Measurements from ENCODE around the gene NAXE. TPM values are rescaled to one million over a fixed set of nuclear protein-coding genes. Genes with fewer than 3 reads are reported as not detected.
"Not testable (repeated sequence)": the region's sequence is repeated elsewhere in the genome, so short reads cannot be mapped to it uniquely, and the experiment has no call there.

NAXE gene
- total RNA-seq, 1 donor from 2014 or later = 55.3 TPM

DNA sequence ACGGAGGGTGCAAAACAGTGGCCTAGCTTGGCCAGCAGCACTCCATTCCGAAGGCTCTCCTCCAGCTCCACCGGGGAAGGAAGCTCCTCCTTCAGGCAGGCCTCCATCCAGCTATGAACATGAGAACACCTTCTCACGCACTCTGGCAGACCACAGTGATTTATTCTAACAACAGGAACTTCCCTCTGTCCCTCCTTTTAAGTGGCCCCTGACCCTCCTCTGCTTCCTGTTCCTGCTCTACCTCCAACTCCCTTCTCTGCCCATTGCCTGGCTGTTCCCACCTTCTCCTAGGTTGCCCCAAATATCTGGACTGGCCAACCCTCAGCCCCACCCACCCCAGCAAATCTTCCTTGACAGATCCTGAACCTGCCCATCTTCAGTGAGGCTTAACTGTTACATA lies 25.1 kb upstream of the NAXE start:
- DNase-seq (ENCODE audit: low read depth) = no peak

DNA sequence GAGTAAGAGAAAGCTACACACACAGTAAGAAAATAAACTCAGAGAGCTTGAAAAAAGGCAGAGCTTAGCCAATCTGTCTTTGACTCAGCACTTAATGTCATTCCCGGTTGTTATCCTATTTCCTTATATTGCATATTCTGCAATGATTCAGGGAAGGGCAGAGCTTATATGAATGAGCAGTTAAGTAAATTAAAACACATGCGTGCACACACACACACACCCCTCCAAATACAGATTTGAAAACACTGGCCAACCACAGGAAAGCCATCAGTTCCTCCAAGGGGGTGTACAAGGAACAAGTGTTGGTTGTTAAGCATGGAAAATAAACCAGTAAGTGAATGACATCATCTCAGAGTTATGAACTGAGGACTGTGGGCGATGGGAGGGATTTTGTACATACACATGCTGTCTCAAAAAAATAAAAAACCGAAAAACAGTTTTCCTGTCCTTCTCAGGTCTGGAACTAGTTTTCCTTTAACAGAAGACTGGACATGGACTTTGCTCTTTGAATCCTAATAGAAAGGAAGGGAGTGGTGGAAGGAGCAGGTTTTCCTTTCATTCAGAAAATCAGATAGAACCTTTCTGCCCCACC lies 20.2 kb upstream of the NAXE start:
- peak; percentile 67 for DNase-seq (ENCODE audit: low read depth)

DNA sequence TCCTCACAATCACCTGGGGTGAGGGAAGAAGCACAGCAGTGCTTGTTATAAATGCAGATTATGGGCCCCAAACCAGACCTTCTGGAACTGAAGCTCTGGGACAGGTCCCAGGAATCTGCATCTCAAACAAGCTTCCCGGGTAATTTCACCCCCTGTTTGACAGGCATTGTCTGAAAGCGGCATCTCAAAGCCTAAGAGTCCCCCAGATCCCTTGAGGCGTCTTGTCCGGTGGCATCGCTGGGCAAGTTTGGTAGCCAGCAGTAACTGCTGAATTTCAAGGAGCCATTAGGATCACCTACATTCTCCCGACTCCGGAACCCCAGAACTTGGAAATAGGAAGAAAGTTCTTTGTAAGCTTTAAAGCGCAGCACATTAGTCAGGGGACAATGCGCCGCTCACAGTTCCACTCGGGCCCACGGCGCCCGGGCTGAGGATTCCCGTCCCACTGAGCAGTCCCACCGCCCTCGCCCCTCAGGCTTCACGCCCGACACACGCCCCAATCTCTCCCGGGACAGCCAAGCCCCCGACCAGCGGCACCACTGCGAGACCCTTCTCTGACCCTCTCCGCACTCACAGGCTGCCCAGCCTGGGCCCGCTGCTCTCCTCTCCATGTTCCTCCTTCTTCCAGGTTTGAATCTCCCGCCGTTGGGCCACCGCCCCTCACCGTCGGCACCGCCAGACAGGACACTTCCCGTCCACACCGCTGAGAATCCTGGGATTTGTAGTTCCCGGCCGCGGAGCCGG lies 19.5 kb upstream of the NAXE start, which contains the start of gene IQGAP3:
Gene IQGAP3, minus strand, starts transcription at position 647 of the 744 bp plus-strand sequence. Its CDS starts 36 bp downstream, at position 611.
- peak; percentile 88 for DNase-seq (ENCODE audit: low read depth)

DNA sequence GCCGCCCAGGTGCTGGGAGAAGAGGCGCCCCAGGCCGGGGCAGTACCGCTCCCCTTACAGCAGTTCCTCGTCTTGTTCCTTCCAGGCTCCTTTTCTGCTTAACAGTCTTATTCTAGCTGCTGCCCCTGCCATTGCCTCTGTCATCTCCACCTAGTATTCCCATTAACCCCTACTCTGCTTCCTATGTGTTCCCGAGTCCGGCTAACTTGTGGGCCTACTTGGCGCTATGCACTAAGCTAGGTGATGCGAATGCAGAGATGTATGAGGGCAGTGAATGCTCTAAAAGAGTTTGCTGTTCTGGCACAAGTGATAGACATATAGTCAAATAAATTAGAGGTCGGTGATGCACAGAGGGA lies 18.9 kb upstream of the NAXE start:
- no peak for DNase-seq (ENCODE audit: low read depth)

- no peak for DNase-seq (ENCODE audit: low read depth)
These were observed 17.4 kb upstream of the NAXE start for GRCh38 chr1:156574039-156574633.

DNA sequence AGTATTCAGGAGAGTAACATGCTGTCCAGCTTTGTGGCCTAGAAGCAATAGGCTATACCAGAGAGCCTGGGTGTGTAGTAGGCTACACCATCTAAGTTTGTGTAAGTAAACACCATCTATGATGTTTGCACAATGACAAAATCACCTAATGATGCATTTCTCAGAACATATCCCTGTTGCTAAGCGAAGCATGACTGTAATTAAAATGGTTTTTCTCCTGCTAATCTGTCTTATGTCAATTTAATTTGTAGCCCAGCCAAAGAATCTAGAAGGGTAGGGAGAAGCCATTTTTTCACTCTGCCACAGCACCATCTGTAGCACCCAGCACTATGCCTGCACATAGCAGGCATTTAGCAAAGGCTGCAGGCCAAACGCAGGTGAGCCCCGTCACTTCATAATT lies 14.0 kb upstream of the NAXE start:
- no peak for DNase-seq (ENCODE audit: low read depth)

DNA sequence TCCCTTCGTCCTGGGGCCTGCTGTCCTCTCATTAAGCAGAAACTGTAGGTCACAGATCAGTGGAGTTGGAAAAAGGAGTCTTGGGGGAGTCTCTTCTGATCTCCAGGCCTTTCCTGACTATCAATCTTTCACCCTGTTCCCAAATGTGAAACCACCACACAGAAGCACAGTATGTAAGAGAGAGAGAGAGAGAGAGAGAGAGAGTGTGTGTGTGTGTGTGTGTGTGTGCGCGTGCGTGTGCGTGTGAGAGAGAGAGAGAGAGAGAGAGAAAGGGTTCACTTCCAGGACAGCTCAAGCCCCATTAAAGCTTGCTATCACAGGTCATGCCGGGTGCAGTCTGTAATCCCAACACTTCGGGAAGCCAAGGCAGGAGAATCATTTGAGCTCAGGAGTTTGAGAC lies 13.5 kb upstream of the NAXE start:
- DNase-seq (ENCODE audit: low read depth) = no peak

DNA sequence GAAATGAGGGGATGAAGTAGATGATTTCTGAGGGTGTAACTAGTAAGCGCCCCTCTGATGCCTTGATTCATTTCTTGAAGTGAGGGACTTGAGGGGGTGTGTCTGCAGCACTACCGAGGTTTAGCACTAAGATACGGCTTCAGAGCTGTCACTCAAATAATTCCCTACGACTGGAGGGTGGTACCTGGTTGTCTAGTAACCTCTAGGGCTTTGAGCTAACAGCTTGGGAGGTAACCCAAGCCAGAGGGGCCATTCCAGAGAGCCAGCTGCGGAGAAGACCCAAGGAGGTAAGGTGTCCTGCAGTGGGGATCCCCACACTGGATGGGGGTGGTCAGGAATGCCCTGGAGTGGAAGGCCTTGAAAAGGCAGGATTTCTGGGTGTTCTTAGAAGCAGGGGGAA lies 12.1 kb upstream of the NAXE start, which contains the start of gene TTC24:
Gene TTC24, plus strand, starts transcription at position 252 of the 400 bp plus-strand sequence. CDS start 1,642 bp downstream, outside the sequence.
- no peak for DNase-seq (ENCODE audit: low read depth)

DNA sequence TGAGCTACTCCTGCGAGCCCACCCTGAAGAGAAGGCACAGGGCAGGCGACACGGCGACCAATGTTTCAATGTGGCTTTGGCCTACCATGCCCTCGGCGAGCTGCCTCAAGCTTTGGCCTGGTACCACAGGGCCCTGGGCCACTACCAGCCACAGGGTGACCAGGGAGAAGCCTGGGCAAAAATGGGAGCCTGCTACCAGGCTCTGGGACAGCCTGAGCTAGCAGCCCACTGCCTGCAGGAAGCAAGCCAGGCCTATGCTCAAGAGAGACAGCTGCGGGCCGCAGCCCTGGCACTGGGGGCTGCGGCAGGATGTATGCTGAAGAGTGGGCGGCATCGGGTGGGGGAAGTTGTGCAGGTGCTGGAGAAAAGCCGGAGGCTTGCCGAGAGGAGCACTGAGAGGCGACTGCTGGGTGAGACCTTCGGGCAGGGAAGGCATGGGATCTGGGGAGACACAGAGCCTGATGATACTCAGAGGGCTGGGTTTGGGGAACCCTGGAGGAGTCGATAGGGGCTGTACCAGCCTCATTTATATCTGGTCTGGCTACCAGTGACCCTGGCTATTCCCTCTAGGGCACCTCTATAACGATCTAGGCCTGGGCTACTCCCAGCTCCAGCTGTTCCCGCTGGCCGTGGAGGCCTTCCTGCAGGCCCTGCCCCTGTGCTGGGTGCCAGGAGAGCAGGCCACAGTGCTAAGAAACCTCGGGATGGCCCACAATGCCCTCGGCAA lies 9.8 kb upstream of the NAXE start:
- peak; percentile 48 for DNase-seq (ENCODE audit: low read depth)

- no peak for DNase-seq (ENCODE audit: low read depth)
These were observed 9.1 kb upstream of the NAXE start for GRCh38 chr1:156582388-156583017.

DNA sequence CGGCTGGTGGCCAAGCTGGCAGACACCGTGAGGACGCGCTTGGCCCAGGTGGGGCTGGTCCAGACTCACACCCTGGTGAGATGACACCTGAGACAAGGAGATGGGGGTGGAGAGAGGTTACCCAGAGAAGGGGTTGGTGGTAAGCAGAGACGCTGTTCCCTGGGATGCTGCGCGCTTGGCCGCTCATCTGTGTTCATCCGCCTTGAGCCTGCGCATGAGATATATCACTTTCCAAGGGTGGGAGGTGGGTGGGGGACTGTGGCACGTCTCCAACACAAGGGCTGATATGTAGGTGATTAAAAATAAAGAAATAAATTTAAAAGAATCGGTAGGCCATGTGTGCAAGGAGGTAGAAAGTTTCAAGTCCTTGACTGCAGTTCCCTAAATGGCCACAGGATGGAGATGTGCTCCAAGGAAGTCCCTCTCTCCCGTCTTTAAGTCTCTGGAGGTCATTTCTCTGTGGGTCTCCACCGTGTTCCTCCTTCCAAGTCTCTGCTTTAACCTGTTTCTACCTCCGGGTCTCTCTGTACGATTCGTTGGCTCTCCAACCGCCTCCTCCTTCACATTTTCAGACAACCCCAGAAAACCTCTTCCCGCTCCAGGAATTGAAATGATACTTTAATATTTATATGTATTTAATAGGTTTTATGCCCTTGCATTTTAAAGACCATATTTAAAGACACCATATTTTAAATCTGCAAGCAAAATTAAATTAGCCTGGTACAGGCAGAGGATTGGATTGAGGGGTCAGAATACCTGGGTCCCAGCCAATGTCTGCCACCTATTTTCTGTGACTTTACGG lies 7.6 kb upstream of the NAXE start:
- DNase-seq (ENCODE audit: low read depth) = peak; percentile 80

GRCh38 chr1:156584813-156585212 lies 6.8 kb upstream of the NAXE start:
- DNase-seq (ENCODE audit: low read depth) = no peak

DNA sequence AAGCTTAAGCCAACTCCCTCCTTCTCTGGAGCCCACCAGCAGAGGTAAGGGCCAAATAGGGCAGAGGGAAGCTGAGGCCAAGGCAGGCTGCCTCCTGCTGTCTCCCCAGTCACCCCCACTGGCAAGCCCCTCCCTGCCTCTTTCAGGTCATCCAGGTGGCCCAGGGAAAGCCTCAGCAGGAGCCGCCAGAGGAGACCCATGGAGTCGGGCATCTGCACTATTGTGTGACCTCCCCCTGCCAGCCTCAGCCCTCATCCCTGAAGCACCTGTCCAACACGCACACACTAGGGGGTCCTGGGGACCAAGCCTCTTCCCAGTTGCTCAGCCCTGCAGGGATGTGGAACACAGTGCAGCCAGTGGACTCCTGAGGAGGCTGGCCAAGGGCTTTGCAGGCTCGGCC lies 5.3 kb upstream of the NAXE start:
- no peak for DNase-seq (ENCODE audit: low read depth)

DNA sequence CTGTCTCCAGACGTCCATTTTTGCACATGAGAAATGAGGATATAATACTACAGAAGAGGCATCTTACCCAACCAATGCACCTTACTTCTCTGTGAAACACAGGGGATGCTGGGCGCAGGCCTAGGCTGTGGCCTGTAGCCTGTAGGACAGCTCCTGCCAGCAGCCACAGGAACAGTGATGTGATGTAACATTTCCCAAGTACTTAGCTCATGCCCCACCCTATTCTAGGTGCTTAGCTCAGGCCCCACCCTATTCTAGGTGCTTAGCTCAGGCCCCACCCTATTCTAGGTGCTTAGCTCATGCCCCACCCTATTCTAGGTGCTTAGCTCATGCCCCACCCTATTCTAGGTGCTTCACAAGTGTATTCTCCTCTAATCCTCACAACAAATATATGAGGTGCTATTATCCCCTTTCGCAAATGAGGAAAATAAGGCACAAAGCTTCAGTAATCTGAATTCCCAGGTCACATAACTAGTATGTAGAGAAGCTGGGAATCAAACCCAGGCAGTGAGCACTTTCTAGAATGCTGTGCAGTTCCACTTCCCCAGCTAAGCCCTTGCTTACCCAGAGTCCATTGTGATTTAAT lies 4.6 kb upstream of the NAXE start:
- no peak for DNase-seq (ENCODE audit: low read depth)

- not testable (repeated sequence) for DNase-seq (ENCODE audit: low read depth)
These were observed 3.6 kb upstream of the NAXE start for GRCh38 chr1:156587927-156588326.

- no peak for DNase-seq (ENCODE audit: low read depth)
These were observed 2.0 kb upstream of the NAXE start for GRCh38 chr1:156589546-156589945.

DNA sequence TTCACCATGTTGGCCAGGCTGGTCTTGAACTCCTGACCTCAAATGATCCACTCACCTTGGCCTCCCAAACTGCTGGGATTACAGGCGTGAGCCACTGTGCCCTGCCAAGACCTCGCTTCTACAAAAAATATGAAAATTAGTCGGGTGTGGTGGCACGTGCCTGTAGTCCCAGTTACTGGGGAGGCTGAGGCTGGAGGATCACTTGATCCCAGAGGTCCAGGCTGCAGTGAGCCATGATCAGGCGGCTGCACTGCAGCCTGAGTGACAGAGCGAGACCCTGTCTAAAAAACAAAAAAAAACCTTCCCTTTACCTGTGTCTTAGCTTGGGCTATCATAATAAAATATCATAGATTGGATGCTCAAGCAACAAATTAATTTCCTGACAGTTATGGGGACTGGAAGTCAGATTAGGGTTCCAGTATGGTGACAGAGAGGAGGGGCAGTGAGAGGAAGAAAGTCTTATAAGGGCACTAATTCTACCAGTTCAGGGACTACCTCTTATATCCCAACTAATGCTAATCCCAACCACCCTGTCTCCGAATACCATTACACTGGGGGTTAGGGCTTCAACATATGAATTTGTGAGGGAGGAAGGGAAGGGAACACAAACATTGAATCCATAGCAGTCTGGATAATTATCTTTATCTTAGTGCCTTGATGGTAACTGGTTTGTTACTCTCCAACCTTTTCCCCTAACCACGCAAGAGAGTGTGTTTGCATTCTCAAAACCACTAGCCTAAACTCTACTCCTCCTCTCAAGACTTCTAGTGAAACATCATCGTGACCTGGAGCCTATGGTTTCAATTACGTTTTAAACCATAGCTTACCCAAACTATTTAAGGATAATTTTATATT lies 1.0 kb upstream of the NAXE start:
- no peak for DNase-seq (ENCODE audit: low read depth)

- DNase-seq (ENCODE audit: low read depth) = no peak
These were observed 470 bp upstream of the NAXE start for GRCh38 chr1:156591181-156591431.

DNA sequence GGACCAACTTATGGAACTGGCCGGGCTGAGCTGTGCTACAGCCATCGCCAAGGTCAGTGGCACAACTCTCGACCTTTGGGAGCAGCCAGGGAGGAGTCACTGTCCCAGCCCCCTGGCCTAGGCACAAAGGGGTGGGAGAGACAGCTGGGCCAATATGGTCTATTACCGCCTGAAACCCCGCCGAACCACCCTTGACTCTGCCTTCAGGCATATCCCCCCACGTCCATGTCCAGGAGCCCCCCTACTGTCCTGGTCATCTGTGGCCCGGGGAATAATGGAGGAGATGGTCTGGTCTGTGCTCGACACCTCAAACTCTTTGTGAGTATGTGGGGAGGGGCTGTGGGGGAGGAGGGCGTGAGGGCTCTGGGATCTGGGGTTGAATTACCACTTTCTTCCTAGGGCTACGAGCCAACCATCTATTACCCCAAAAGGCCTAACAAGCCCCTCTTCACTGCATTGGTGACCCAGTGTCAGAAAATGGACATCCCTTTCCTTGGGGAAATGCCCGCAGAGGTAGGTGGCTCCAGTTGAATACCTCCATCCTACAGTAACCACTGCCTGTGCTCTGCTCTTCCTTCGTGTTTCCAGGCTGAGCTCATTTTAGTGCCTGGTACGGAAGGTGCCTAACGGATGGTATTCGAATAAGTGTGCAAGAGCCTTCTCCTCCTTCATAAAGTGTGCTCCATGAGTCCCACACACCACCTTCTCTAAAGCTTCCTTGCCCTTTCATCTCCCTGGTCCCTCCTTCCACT lies 758 bp downstream of the NAXE start:
- no peak for DNase-seq (ENCODE audit: low read depth)

Measured in myocyte (in vitro differentiated cells).